NCI-H128 (cell line): Measurements from ENCODE around the gene OTUB1.

Experiments
- DNase-seq: peaks from one replicate; lab custom pipeline; 2025; ENCODE audit not compliant: unreplicated experiment; lab: John Stamatoyannopoulos, UW

OTUB1 gene

DNA sequence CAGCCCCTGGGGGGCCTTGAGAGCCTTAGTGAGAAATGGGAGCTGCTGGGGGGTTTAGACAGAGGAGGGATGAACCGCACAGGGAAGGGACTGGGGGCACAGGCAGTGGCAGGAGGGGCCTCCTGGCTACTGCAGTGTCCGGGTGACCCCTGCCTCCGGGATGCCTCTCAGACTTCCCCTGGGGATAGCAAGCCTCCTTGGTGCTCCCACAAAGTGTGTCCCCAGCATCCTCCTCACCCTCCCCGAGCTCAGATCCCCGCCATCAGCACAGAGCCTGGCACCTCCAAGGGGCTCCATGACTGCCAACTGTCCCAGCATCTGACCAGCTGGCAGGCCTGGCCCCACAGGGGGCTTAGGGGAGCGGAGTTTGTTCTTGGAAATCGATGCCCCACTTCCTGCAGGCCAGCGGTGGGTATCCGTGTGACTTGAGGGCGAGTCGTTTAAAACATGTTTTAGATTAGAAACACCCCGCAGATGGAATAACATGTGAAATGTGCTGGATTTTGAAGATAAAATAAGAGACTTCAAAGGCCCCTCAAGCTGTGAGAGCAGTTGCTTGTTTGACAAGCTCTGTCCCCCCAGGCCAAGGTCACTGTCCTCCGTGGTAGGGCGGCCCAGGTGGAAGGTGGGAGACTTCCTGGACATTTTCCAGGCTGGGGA lies 36.0 kb downstream of the OTUB1 start:
- no peak for DNase-seq

DNA sequence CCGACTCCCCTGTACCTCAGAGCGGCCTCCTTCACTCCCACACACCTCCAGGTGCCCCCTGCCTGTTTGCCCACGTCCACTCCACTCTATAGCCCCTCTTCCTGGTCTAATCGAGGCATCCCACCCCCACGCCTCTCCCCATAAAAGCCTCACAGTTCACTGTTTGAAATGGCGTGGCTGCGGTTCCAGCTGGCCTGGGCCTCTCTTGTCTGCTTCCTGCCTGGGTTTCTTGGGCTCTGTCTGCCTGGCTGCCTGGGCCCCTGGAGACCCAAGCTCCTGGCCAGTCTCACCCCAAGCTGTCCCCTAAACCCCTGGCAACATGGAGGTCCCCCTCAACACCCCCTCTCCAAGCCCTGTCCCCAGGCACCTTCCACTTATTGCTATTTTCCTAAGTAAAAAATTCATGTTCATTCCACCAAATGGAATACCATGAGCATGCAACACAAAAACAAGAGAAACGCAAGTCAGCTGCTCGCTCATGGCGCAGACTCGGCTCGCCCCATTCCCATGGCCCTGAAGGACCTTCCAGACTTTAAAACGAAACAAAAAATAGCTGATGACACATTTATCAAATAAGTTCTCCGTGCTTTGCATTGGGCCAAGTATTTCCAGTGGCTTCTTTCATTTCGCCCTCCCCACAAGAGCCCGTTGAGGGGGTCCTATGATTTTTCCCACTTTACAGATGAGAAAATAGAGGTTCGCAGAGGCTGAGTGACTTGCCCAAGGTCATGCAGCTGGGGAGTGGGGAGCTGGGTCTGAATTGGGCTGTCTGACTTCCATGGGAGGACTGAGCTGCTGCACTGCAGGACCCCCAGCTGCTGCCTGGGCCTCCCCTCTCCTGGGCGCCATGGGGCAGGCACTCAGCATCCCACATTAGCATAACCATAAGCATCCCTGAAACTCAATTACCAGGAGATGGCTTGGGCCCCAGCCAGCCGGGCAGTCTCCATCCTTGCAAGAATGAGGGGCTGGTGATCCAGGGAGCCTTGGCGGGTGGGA lies 37.8 kb downstream of the OTUB1 start:
- no peak for DNase-seq

DNA sequence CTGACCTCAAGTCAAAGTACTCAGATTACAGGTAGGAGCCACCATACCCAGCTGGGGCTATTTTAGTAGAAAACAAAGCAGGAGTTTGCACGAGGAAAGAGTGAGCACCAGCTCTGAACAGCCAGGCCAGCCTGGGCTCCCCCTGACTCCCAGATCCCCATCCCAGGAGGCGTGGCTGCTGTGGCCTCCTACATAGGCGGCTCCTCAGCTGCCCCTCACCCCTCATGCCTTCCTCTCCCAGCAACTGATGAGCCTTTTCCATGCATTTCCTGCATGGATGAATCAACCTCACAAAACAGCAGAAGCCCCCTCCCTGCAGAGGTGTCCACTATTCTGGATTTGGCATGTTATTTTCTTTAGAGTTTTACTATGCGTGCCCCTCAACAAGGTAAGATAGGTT lies 39.0 kb downstream of the OTUB1 start:
- no peak for DNase-seq

DNA sequence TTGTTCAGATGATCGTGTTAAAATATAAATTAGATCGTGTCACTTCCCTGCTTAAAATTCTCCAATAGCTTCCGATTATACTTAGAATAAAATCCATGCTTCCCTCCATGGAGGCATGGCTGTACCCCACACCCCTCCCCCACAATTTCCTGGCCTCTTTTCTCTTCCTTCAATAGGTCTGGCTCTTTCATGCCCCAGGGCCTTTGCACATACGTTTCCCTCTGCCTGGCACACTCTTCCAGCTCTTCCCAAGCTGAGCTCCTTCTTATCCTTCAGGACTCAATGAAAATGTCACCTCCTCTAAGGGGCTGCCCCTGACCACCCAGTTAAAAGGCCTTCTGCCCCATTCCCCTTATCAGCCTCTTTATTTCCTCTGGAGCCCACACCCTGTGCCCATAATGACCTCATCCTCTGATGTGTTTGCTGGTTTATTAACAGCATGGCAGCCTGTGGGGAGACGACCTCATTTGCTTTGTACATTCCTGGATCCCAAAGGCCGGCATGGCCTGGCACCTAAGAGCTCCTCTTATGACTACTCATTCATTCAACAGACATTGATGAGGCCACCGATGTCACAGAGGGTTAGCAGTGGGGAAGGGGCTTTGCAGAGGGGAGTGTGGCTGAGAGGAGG lies 40.5 kb downstream of the OTUB1 start:
- DNase-seq, result no peak

DNA sequence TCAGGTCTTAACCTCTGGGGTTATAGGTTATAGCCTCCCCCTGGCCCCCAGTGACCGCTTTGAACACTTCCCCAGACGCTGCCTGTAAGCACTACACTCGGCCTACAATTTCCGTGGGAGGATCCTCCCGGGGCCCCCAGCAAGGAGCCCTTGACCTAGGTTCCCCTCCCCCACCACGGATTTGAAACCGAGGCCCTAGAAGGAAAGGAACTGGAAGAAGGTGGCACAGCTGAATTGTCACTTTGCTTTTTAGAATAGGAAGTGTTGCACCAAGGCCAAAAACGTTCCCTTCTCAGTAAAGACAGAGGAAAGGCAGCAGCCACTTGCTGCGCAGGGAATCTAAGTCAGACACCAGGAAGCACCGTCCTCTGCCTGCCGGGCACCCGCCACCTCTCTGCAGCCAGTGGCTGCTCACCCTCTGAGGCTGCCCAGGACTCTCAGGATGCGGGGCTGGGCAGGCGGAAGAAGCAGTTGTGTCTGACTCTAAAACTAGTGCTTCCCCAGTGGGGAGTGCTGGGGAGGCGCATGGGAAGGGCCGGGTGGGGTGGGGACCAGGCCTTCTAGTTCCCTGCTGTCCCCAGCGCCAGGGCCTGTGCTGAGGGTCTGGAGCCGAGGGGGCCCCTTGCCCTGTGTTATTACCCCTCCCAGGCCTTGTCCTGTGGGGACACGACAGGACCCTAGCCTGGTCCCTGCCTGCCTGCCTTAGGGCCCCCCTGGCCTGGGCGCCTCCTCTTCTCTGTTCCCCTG lies 41.6 kb downstream of the OTUB1 start:
- no peak for DNase-seq

DNA sequence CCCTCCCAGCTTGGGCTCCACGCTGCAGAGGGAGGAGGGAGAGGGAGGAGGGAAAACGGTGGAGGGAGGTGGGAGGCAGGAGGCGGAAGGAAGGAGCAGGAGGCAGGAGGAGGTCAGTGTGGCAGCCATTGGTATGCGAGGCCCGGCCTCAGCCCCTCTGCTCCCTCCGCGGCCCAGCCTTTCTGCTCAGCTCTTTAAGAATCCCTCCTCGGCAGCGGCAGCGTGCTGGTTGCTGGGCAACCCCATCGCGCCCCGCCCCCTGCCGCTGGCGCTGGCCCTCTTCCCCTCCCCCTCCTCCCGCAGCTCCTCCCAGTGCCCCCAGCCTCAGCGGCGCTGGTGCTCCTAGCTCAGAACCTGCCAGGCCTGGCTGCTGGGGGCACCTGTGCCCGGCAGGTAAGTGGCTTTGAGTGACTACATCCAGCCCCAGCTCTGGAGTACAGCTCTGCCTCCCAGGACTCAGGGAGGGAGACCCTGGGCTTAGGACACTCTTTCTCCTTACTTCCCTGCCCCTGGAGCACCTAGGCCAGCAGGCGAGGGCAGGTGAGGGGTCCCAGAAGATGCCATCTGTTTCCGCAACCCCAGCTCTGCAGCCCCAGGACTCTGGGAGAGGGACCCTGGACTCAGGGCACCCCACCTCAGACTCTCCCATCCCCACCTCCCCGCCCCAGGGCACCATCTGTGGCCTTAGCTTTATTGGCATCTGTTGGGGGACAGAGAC lies 42.3 kb downstream of the OTUB1 start:
- peak; percentile 45 for DNase-seq

DNA sequence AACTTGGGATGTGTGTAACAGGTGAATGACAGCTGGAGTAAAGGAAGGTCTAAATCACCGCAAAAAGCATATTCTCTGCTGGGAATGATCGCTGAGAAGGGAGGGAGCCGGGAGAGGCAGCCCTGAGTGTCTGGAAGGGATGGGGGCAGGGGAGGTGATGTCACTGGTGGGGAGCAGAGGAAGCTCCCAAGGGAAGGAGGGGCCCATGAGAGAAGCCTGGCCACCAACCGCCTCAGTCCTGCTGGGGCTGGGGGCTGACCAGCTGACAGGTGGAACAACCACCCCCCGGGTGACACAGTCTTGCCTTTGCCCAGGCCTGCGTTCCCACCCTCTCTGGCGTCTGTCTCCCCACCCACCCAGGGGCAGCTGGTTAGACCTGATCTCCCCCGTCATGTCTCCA lies 43.5 kb downstream of the OTUB1 start:
- DNase-seq, result no peak

DNA sequence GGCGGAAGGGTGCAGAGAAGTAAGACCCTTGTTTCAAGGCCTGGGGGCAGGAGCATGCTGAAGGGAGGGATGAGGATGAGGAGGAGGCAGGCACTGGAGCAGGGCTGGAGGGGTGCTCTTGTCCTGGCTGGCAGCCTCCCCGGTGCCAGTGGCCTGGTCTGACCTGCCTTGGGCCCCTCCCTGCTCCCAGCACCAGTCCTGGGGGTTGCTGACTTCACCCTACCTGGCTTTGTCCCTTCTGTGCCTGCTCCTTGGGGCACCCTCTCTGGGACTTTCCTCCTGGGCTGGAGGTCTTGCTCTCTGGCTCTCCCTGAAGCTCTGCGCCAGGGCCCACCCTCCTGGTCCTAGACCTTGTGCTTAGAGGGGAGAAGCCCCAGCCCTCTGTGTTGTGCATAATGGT lies 44.8 kb downstream of the OTUB1 start:
- no peak for DNase-seq

DNA sequence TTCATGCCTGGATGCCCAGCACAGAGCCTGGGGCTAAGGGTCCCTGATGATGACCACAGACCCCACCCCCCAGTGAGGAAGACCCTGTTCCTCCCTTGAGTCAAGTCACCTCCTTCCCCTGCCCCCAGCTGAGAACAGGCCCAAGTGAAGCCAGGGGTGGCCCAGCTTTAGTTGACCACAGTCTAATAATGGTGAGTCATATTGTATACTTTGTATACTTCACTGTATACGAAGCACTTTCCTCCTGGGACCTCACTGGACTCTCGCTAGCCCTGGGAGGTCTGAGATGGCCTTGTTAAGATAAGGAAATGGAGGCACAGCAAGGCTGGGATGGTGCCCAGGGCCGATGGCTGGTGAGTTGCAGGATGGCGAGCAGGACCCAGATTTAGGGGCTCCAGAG lies 45.8 kb downstream of the OTUB1 start:
- DNase-seq, result no peak

DNA sequence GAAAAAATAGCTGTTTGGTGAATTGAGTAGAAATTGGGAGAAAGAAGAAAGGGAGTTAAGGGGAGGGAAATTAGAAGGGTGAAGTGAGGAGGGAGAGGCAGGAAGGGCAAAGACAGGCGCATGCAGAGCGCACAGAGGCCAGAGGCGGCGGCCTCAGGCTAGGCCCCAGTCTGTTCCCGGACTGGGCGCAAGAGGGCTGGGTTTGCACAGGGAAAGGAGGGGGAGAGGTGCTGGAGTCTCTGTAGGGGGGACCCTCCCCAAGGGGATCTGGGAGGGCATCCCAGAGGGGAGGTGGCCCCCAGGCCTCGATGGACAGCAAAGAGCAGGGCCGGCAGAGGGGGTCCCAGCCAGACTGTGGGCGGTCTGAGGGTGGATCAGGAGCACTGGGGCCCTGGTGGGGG lies 48.2 kb downstream of the OTUB1 start:
- DNase-seq, result no peak

DNA sequence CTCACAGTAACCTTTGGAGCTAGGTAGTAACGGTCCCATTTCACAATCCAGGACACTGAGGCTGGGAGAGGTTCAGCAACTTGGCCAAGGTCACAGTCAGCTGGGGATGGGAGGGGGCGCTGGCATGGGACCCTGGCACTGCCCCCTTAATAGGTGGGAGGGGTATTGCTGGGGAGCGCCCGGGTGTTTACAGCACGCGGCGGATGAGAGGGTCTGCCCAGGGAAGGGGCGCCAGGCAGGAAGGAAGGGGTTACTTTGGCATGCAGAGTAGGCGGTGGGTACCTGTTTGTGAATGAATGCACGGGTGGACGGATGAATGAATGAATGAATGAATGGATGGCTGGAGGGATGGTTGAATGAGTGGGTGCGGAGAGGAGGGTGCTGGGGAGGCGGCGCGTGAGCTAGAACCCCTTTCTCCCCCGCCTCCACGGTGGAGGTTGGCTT lies 48.9 kb downstream of the OTUB1 start:
- no peak for DNase-seq

DNA sequence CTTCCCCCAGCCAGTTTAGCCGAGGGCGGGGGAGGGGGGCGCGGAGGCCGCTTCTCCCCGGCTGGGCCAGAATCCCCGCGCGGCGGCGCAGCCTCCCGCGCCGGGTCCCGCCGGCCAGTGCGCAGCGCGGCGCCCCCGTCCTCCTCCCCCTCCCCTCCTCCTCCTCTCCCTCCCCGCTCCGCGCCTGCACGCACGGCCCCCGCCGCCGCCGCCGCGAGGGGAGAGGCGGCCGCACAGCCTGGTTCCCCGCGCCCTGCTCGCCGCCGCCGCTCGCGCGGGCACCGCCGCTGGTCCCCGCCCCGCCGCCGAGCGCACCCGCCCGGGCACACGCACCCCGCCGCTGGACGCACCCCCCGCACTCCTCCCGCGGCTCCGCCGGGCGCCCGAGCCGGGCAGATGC lies 49.3 kb downstream of the OTUB1 start, which contains the start of gene FLRT1:
FLRT1 (plus strand) TSS at position 356 of the 400 bp plus-strand sequence. CDS start 80,337 bp downstream, outside the sequence.
- no peak for DNase-seq

DNA sequence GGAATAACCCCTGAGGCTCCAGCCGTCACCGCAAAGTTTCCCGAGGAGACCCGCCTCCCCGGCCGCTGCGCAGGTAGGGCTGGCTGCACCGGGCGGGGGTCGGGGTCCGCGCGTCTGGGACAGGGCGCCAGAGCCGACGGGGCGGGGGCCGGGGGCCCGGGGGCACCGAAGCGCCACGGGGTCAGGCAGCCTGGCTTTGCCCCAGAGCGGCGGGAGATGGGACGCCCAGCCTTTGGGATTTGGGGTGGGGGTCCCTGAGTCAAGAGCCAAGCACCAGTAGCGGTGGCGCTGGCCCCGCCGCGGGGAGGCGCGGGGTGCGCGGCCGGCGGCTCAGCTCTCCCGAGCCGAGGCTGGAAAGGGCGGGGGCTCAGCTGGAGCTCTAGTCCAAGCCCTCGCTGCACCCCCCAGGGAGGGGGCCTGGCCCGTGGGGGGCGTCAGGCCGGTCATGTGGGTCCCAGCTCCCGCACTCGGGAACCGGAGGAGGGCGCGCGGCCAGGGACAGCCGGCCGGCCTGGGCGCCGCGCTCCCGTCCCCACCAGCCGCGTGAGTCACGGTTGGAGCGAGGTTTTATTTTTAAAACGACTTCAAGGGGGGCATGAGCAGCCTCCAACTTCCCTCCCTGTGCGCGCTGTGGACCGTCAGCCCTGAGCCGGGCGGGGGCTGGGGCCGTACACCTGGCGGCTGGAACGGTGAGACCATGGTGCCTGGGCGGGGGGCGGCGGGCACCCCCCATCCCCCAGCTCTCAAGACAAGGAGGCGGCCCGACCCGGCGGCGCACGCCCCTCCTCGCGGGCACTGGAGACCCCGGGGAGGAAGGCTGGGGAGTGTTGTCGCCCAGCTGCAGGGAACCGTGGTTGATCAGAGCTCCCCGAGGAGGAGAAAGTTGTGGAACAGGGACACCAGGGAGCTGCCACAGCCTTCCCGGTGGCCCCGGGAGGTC lies 50.1 kb downstream of the OTUB1 start:
- no peak for DNase-seq

DNA sequence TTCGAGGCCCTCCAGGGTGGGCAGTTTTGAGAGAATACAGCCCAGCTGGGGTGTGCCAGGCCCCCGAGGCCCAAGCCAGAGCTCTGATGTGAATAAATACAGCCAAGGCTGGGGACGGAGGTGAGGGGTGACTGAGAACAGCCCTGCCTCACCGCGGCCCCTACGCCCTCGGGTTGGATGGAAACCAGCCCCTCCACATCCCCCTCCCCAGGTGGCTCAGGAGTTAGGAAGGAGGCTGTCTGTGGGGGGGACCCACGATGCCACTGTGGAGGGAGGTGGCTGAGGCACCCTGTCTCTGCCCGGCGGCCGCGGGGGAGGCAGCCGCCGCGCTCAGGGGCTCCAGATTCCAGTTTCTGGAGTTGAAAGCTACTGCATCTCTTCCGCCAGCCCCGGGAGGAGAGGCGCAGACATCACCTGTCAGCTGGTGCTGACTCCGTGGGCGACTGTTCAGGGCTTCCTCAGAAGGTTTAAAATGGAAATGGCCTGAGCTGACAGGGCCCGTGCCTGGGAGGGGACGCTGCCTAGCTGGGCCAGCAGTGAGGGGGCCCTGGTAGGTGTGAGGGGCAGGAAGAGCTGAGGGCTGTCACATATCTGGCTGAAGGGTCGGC lies 50.9 kb downstream of the OTUB1 start:
- DNase-seq, result no peak

DNA sequence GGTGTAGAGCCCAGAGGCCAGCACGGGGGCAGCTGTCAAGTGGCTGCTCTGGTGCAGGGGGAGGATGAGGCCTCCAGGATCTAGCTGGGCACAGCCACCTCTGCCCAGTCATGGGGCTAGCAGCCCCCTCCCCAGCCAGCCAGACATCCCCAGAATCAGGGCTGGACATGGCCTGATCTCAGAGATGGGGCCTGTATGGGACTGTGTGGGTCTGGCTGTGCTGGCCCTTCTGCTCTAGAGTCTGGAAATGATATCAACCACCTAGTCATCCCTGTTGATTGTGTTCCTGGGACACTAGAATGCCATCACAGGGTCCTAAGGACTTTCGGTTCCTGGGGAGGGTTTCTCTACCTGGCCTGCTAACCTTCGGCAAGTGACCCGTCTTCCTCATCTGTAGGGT lies 52.3 kb downstream of the OTUB1 start:
- no peak for DNase-seq

DNA sequence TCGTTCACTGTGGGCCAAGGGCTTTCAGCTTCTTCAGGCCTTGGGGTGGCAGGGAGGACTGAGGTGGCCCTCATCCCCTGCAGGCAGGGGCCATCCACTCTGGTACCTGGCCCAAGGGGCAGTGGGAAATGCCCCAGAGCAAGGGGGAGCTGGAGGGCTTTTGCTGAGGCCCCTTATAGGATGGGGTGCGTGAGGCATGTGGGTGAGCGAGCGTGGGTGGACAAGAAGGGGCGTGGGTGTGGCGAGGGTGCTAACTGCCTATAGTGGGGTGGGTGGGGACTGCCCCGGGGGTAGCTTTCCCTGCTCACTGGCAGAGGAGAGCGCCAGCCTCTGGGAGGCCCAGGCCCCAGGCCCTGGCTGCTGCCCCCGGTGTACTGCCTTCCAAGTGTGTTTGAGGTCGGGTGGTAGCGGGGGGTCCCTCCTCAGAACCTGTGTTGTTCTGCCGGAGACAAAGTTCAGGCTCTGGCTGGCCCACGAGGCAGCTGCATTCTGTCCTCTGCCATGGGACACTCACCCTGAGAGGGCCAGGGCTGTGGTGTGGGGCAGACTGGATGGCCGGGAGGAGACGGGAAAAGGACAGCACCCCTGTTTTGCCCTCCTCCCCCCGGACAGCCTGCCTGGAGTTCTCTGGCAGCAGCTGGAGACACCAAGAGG lies 52.9 kb downstream of the OTUB1 start:
- DNase-seq, result no peak

DNA sequence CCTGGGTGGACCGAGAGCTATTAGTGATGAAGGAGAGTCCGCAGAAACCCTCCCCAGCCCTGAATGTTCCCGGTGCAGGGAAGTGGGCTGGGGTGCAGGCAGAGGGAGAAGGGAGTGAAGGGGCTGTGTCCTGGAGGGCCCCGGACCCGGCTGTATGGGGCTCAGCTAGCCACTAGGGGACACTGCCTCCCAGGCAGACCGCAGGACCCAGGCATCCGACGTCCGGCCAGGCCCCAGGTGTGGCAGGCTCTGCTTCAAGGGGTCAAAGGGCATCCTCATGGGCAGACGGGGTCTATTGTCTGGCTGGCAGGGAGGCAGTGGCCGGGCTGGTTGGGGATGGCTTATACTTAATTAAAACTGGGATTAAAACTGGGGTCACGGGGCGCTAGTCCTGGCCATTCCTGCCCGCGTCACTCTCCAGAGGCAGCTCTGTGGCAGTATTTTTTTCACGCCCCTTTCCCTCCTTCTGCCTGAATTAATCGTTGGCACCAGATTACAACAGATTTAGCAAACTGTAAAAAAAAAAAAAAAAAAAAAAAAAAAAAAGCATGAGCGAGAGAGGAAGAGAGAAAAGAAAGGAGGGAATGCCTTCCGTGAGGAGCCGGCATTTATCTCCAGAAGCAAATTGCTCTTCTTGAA lies 54.6 kb downstream of the OTUB1 start:
- no peak for DNase-seq

DNA sequence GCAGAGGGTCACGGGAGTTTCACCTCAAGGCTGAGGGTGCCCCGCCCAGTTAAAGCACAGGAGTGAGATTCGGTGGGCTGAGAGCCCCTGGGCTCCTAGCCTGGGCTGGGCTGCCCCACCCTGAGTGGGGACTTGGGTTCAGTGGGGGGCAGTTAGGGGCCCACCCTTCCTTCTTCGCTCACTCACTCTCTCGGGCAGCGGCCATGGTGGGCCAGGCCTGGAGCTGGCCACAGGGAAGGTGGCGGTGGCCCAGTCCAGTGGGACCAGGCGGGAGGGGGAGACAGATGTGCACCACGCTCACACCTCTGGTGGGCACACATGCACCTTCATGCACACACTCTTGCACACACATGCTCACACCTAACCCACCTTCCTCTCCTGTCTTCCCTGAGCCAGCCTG lies 55.6 kb downstream of the OTUB1 start:
- no peak for DNase-seq
